GM12878 (cell line): ENCODE measurements around the gene P4HTM. TPM values are rescaled to one million over a fixed set of nuclear protein-coding genes. Genes with fewer than 3 reads are reported as not detected.

Experiments used
- BHLHE40 ChIP-seq, 2 experiments: fragments of 450-650 bp in 1 of 2; IDR thresholded peaks; 2 replicates each; pipeline ENCODE4 v1.6.1; 2011 to 2017; ENCODE audit warnings: low read depth in 2 of 2, borderline replicate concordance in 1 of 2, improper control_type of control experiment in 1 of 2, low read length in 1 of 2, mild to moderate bottlenecking in 1 of 2
- BMI1 ChIP-seq: fragments of 450-650 bp; IDR thresholded peaks from 2 replicates; pipeline ENCODE4 v1.6.1; 2016; ENCODE audit warnings: mild to moderate bottlenecking, moderate library complexity, borderline replicate concordance
- CBX5 ChIP-seq: sonication (generic); IDR thresholded peaks from 2 replicates; pipeline ENCODE4 v1.6.1; 2016; ENCODE audit warnings: low read depth, moderate library complexity, mild to moderate bottlenecking, inconsistent platforms
- CREM ChIP-seq: IDR thresholded peaks from 2 replicates; pipeline ENCODE4 v1.6.1; 2014; ENCODE audit warnings: antibody characterized with exemption, low read depth
- EED ChIP-seq: sonication (generic); IDR thresholded peaks from 2 replicates; pipeline ENCODE4 v1.6.1; 2016; ENCODE audit warnings: antibody characterized with exemption, low read depth
- EP300 ChIP-seq, 2 experiments: fragments of 150-350 bp in 1 of 2; IDR thresholded peaks; 2 replicates each; pipeline ENCODE4 v1.6.1; 2011 to 2012; ENCODE audit warnings: low read depth in 2 of 2, low read length in 2 of 2, borderline replicate concordance in 1 of 2, improper control_type of control experiment in 1 of 2, inconsistent platforms in 1 of 2; ENCODE audit not compliant: control insufficient read depth in 1 of 2
- FOXM1 ChIP-seq: IDR thresholded peaks from 2 replicates; pipeline ENCODE4 v1.6.1; 2012; ENCODE audit warnings: low read depth, mild to moderate bottlenecking, inconsistent platforms, low read length, moderate library complexity
- HCFC1 ChIP-seq: fragments of 150-350 bp; IDR thresholded peaks from 2 replicates; pipeline ENCODE4 v1.6.1; 2014; ENCODE audit warnings: low read length
- KAT2A ChIP-seq: conservative IDR thresholded peaks from 2 replicates; pipeline ENCODE4 v1.6.1; 2011; ENCODE audit warnings: low read depth, low read length; ENCODE audit not compliant: control insufficient read depth
- MTA2 ChIP-seq: fragments of 450-650 bp; IDR thresholded peaks from 2 replicates; pipeline ENCODE4 v1.6.1; 2016; ENCODE audit warnings: low read depth, mild to moderate bottlenecking, moderate library complexity
- NFIC ChIP-seq: IDR thresholded peaks from 2 replicates; pipeline ENCODE4 v1.6.1; 2012; ENCODE audit warnings: low read depth, mild to moderate bottlenecking, inconsistent platforms, low read length, moderate library complexity
- NFYB ChIP-seq: IDR thresholded peaks from 2 replicates; pipeline ENCODE4 v1.6.1; 2011; ENCODE audit warnings: low read depth, mild to moderate bottlenecking, low read length, improper control_type of control experiment, moderate library complexity; ENCODE audit not compliant: insufficient read depth
- PML ChIP-seq: IDR thresholded peaks from 2 replicates; pipeline ENCODE4 v1.6.1; 2012; ENCODE audit warnings: low read length, inconsistent platforms
- POU2F2 ChIP-seq: IDR thresholded peaks from 3 replicates; pipeline ENCODE4 v1.6.1; 2011; ENCODE audit warnings: low read depth, mild to moderate bottlenecking, low read length, borderline replicate concordance
- RELA ChIP-seq: fragments of 450-650 bp; IDR thresholded peaks from 2 replicates; pipeline ENCODE4 v1.8.0; 2014; ENCODE audit warnings: borderline replicate concordance; ENCODE audit not compliant: partially characterized antibody
- RUNX3 ChIP-seq: IDR thresholded peaks from 2 replicates; pipeline ENCODE4 v1.6.1; 2012; ENCODE audit warnings: low read length, inconsistent platforms
- SMAD5 ChIP-seq: IDR thresholded peaks from 2 replicates; pipeline ENCODE4 v1.6.1; 2016; ENCODE audit warnings: antibody characterized with exemption, low read depth
- SREBF2 ChIP-seq: IDR thresholded peaks from 2 replicates; pipeline ENCODE4 v1.6.1; 2012; ENCODE audit warnings: mild to moderate bottlenecking, low read length
- TARDBP ChIP-seq: IDR thresholded peaks from 2 replicates; pipeline ENCODE4 v1.6.1; 2016; ENCODE audit warnings: borderline replicate concordance
- ZNF622 ChIP-seq: fragments of 450-650 bp; IDR thresholded peaks from 2 replicates; pipeline ENCODE4 v1.6.1; 2017; ENCODE audit warnings: mild to moderate bottlenecking, inconsistent platforms
- polyA plus RNA-seq, 11 experiments: library from polyadenylated mRNA; depleted of rRNA in 4 of 11; unstranded in 6 of 11; stranded (reverse) in 5 of 11; fragments of >200 nt; fragmentation: Nextera tagmentation in 4 of 11; fragmentation: Illumina TruSeq in 1 of 11; extraction: Ambion mirVana in 4 of 11; extraction: Trizol in 1 of 11; gene quantifications; 1 replicate in 1 of 11; 2 replicates in 10 of 11; pipeline versions ENCODE4 v1.2.1 to v1.2.3, GENCODE V29; 2011 to 2016; ENCODE audit warnings: inconsistent platforms in 2 of 11, missing spikeins in 2 of 11, low read depth in 1 of 11
- total RNA-seq, 4 experiments: library from RNA; depleted of rRNA in 3 of 4; stranded (reverse); fragments of >200 nt in 3 of 4; fragmentation: Illumina TruSeq in 1 of 4; extraction: Trizol in 1 of 4; gene quantifications; 2 replicates each; pipeline versions ENCODE4 v1.2.1 to v1.2.3, GENCODE V29; 2013 to 2021
- TF ChIP-seq, protein P1 (sequence below), 3 experiments: IDR thresholded peaks in 2 of 3; conservative IDR thresholded peaks in 1 of 3; 2 replicates each; pipeline ENCODE4 v1.5.1; 2011; ENCODE audit warnings: low read depth in 3 of 3, low read length in 3 of 3, mild to moderate bottlenecking in 3 of 3, control low read depth in 2 of 3, moderate library complexity in 2 of 3, inconsistent platforms in 1 of 3, mixed read lengths in 1 of 3; ENCODE audit not compliant: control insufficient read depth in 2 of 3, insufficient read depth in 1 of 3; ENCODE audit errors: extremely low read depth in 1 of 3
- TF ChIP-seq, protein P2 (sequence below): fragments of 450-650 bp; IDR thresholded peaks from 2 replicates; pipeline ENCODE4 v1.6.1; 2017; ENCODE audit warnings: mild to moderate bottlenecking, moderate library complexity
- TF ChIP-seq, protein P3 (sequence below): fragments of 450-650 bp; IDR thresholded peaks from 2 replicates; pipeline ENCODE4 v1.6.1; 2018; ENCODE audit warnings: borderline replicate concordance, mild to moderate bottlenecking; ENCODE audit not compliant: partially characterized antibody

Gene P4HTM
- total and polyA plus RNA-seq, 10 of the 15 experiments (the other 5 are each of a cell fraction or from before 2014, with no cell fraction given) = 0.76 to 28.8 (median 22.9) TPM

DNA sequence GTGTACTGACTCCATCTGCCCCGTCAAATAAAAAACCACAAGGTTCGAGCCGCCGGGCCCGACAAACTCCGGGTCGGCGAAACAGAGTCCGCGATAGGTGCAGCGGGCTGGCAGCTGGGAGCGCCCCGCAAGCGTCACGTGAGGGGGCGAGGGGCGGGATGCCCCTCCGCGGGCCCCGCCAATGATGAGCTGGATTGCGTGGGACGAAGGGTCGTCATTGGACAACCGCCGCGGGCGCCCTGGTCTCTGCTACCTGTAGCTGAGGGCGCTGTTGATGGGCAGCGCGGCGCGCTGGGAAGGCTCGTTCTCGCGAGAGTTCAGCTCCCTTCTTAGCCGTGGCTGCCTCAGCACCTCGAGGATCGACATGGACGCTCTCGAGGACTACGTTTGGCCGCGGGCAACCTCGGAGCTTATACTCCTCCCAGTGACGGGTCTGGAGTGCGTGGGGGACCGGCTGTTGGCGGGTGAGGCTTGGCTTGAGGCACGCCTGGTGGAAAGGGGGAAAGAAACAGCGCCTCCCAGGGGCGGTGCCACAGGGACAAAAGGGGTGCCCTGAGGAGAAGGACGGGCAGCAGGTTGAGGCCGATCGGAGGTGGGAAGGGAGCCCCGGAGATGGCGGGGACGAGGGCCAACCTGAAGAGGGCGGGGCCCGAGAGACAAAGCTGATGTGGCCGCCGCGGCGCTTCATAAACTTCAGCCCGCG lies 17.2 kb downstream of the P4HTM start, which contains the start of gene WDR6 (continued):
- TF ChIP-seq MTA2 (no peak), BMI1 (no peak), CBX5 (no peak), FOXM1 (no peak), BHLHE40 (IDR thresholded peaks at IDR 0.05; ENCODE audit: borderline replicate concordance in 1 of 2, low read depth in 2 of 2, low read length in 1 of 2) (peak; percentile 98 to 99), SREBF2 (no peak), RUNX3 (peak; percentile 75), CREM (peak; percentile 71), EED (no peak), PML (peak; percentile 92), POU2F2 (peak; percentile 80), NFIC (no peak), EP300 (IDR thresholded peaks at IDR 0.05; ENCODE audit: borderline replicate concordance in 1 of 2, control insufficient read depth in 1 of 2, low read depth in 2 of 2, low read length in 2 of 2) (peak in 1 of 2 experiments; percentile 35; a peak in 1 of 4 replicates), NFYB (peak; percentile 93), ZNF622 (no peak), RELA (peak; percentile 33), TARDBP (peak; percentile 54; the same call in 1 of the 2 replicates), KAT2A (no peak), HCFC1 (peak; percentile 44), SMAD5 (peak; percentile 92)
- TF ChIP-seq, protein P1, sequence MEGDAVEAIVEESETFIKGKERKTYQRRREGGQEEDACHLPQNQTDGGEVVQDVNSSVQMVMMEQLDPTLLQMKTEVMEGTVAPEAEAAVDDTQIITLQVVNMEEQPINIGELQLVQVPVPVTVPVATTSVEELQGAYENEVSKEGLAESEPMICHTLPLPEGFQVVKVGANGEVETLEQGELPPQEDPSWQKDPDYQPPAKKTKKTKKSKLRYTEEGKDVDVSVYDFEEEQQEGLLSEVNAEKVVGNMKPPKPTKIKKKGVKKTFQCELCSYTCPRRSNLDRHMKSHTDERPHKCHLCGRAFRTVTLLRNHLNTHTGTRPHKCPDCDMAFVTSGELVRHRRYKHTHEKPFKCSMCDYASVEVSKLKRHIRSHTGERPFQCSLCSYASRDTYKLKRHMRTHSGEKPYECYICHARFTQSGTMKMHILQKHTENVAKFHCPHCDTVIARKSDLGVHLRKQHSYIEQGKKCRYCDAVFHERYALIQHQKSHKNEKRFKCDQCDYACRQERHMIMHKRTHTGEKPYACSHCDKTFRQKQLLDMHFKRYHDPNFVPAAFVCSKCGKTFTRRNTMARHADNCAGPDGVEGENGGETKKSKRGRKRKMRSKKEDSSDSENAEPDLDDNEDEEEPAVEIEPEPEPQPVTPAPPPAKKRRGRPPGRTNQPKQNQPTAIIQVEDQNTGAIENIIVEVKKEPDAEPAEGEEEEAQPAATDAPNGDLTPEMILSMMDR (IDR thresholded peaks at IDR 0.05 in 2 of 3, conservative IDR thresholded peaks at IDR 0.05 in 1 of 3; ENCODE audit: control insufficient read depth in 2 of 3, extremely low read depth in 1 of 3, insufficient read depth in 1 of 3, low read depth in 3 of 3, low read length in 3 of 3) = peak; percentile 41 to 48 (median 47); a peak in 5 of 6 replicates
- TF ChIP-seq, protein P2, sequence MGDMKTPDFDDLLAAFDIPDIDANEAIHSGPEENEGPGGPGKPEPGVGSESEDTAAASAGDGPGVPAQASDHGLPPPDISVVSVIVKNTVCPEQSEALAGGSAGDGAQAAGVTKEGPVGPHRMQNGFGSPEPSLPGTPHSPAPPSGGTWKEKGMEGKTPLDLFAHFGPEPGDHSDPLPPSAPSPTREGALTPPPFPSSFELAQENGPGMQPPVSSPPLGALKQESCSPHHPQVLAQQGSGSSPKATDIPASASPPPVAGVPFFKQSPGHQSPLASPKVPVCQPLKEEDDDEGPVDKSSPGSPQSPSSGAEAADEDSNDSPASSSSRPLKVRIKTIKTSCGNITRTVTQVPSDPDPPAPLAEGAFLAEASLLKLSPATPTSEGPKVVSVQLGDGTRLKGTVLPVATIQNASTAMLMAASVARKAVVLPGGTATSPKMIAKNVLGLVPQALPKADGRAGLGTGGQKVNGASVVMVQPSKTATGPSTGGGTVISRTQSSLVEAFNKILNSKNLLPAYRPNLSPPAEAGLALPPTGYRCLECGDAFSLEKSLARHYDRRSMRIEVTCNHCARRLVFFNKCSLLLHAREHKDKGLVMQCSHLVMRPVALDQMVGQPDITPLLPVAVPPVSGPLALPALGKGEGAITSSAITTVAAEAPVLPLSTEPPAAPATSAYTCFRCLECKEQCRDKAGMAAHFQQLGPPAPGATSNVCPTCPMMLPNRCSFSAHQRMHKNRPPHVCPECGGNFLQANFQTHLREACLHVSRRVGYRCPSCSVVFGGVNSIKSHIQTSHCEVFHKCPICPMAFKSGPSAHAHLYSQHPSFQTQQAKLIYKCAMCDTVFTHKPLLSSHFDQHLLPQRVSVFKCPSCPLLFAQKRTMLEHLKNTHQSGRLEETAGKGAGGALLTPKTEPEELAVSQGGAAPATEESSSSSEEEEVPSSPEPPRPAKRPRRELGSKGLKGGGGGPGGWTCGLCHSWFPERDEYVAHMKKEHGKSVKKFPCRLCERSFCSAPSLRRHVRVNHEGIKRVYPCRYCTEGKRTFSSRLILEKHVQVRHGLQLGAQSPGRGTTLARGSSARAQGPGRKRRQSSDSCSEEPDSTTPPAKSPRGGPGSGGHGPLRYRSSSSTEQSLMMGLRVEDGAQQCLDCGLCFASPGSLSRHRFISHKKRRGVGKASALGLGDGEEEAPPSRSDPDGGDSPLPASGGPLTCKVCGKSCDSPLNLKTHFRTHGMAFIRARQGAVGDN = peak; percentile 92
- TF ChIP-seq, protein P3, sequence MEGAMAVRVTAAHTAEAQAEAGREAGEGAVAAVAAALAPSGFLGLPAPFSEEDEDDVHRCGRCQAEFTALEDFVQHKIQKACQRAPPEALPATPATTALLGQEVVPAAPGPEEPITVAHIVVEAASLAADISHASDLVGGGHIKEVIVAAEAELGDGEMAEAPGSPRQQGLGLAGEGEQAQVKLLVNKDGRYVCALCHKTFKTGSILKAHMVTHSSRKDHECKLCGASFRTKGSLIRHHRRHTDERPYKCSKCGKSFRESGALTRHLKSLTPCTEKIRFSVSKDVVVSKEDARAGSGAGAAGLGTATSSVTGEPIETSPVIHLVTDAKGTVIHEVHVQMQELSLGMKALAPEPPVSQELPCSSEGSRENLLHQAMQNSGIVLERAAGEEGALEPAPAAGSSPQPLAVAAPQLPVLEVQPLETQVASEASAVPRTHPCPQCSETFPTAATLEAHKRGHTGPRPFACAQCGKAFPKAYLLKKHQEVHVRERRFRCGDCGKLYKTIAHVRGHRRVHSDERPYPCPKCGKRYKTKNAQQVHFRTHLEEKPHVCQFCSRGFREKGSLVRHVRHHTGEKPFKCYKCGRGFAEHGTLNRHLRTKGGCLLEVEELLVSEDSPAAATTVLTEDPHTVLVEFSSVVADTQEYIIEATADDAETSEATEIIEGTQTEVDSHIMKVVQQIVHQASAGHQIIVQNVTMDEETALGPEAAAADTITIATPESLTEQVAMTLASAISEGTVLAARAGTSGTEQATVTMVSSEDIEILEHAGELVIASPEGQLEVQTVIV = no peak
